Activated naive CD8-positive, alpha-beta T cell treated with anti-CD3 and anti-CD28 coated beads for 36 hours (primary cell): Measurements from ENCODE around the gene NUP153. TPM values are rescaled to one million over a fixed set of nuclear protein-coding genes. Genes with fewer than 3 reads are reported as not detected.
A peak's percentile ranks its signal among the peaks of the same experiment; 100 is the strongest.

Source experiments
- DNase-seq: peaks from one replicate; pipeline ENCODE4 v3.0.0; 2021
- H3K27ac Mint-ChIP-seq: one replicate; pipeline ENCODE4 v1.8.0; 2022; ENCODE audit warnings: mild to moderate bottlenecking, moderate library complexity, mixed read lengths
- H3K27me3 Mint-ChIP-seq: one replicate; pipeline ENCODE4 v1.8.0; 2022; ENCODE audit warnings: mild to moderate bottlenecking, mixed read lengths
- H3K36me3 Mint-ChIP-seq: one replicate; pipeline ENCODE4 v1.8.0; 2021; ENCODE audit warnings: mild to moderate bottlenecking, mixed read lengths
- H3K4me1 Mint-ChIP-seq: one replicate; pipeline ENCODE4 v1.8.0; 2021; ENCODE audit warnings: mixed read lengths
- H3K4me3 Mint-ChIP-seq: one replicate; pipeline ENCODE4 v1.8.0; 2022; ENCODE audit warnings: mild to moderate bottlenecking, moderate library complexity, mixed read lengths
- H3K9me3 Mint-ChIP-seq: one replicate; pipeline ENCODE4 v1.8.0; 2022; ENCODE audit warnings: mixed read lengths
- total RNA-seq, 2 experiments: library from RNA; stranded (reverse); gene quantifications; one replicate each; pipeline ENCODE4 v1.2.3, GENCODE V29; 2021

The NUP153 gene
- total RNA-seq, 2 experiments from 2014 or later = 93.2 to 97.2 TPM

- peaks cover 26% of the 10 kb centered on the region for H3K4me1 Mint-ChIP-seq
- DNase-seq = no peak
- no peak overlapping the region for H3K4me3 Mint-ChIP-seq
- no peaks in the 10 kb centered on the region for H3K27me3 Mint-ChIP-seq
- no peak overlapping the region for H3K27ac Mint-ChIP-seq
- no peaks in the 10 kb centered on the region for H3K9me3 Mint-ChIP-seq
- H3K36me3 Mint-ChIP-seq = peaks cover 48% of the 10 kb centered on the region
Observed at GRCh38 chr6:17622144-17622543, 84.6 kb downstream of the NUP153 start.

GRCh38 chr6:17621003-17621402 lies 85.7 kb downstream of the NUP153 start:
- no peak for DNase-seq
- H3K9me3 Mint-ChIP-seq = no peaks in the 10 kb centered on the region
- H3K4me3 Mint-ChIP-seq = no peak overlapping the region
- peak overlapping the region; percentile 30 for H3K27ac Mint-ChIP-seq
- peaks cover 53% of the 10 kb centered on the region for H3K36me3 Mint-ChIP-seq
- H3K27me3 Mint-ChIP-seq = no peaks in the 10 kb centered on the region
- peaks cover 26% of the 10 kb centered on the region for H3K4me1 Mint-ChIP-seq

GRCh38 chr6:17615794-17616193 lies 90.9 kb downstream of the NUP153 start:
- no peak for DNase-seq
- Mint-ChIP-seq H3K27me3 (no peaks in the 10 kb centered on the region), H3K4me3 (no peak overlapping the region), H3K9me3 (no peaks in the 10 kb centered on the region), H3K4me1 (peaks cover 16% of the 10 kb centered on the region), H3K27ac (no peak overlapping the region), H3K36me3 (peaks cover 39% of the 10 kb centered on the region)

- no peak overlapping the region for H3K4me3 Mint-ChIP-seq
- peak overlapping the region; percentile 73 for H3K27ac Mint-ChIP-seq
- peaks cover 13% of the 10 kb centered on the region for H3K36me3 Mint-ChIP-seq
- no peaks in the 10 kb centered on the region for H3K27me3 Mint-ChIP-seq
- no peak for DNase-seq
- H3K9me3 Mint-ChIP-seq = no peaks in the 10 kb centered on the region
- peaks cover 9% of the 10 kb centered on the region for H3K4me1 Mint-ChIP-seq
Observed at GRCh38 chr6:17612048-17612447, 94.7 kb downstream of the NUP153 start.

- Mint-ChIP-seq H3K4me1 (peaks cover 9% of the 10 kb centered on the region), H3K9me3 (no peaks in the 10 kb centered on the region), H3K27me3 (no peaks in the 10 kb centered on the region), H3K4me3 (no peak overlapping the region), H3K36me3 (peaks cover 14% of the 10 kb centered on the region), H3K27ac (no peak overlapping the region)
- no peak for DNase-seq
Observed at GRCh38 chr6:17610835-17611234, 95.9 kb downstream of the NUP153 start.

GRCh38 chr6:17606606-17607005 lies 100.1 kb downstream of the NUP153 start:
- H3K4me1 Mint-ChIP-seq = peaks cover 20% of the 10 kb centered on the region
- H3K9me3 Mint-ChIP-seq = no peaks in the 10 kb centered on the region
- H3K4me3 Mint-ChIP-seq = no peak overlapping the region
- no peak for DNase-seq
- peaks cover 14% of the 10 kb centered on the region for H3K36me3 Mint-ChIP-seq
- H3K27ac Mint-ChIP-seq = no peak overlapping the region
- H3K27me3 Mint-ChIP-seq = no peaks in the 10 kb centered on the region

- no peak overlapping the region for H3K27ac Mint-ChIP-seq
- H3K4me3 Mint-ChIP-seq = no peak overlapping the region
- H3K36me3 Mint-ChIP-seq = peaks cover 14% of the 10 kb centered on the region
- no peak for DNase-seq
- H3K27me3 Mint-ChIP-seq = no peaks in the 10 kb centered on the region
- peaks cover 29% of the 10 kb centered on the region for H3K4me1 Mint-ChIP-seq
- no peaks in the 10 kb centered on the region for H3K9me3 Mint-ChIP-seq
Observed at GRCh38 chr6:17602888-17603287, 103.8 kb downstream of the NUP153 start.

- H3K9me3 Mint-ChIP-seq = no peaks in the 10 kb centered on the region
- peaks cover 29% of the 10 kb centered on the region for H3K4me1 Mint-ChIP-seq
- H3K36me3 Mint-ChIP-seq = peaks cover 11% of the 10 kb centered on the region
- peak overlapping the region; percentile 70 for H3K27ac Mint-ChIP-seq
- no peak for DNase-seq
- H3K4me3 Mint-ChIP-seq = peak overlapping the region; percentile 83
- no peaks in the 10 kb centered on the region for H3K27me3 Mint-ChIP-seq
Observed at GRCh38 chr6:17601386-17601703, 105.4 kb downstream of the NUP153 start.

- Mint-ChIP-seq H3K27ac (peak overlapping the region; percentile 70), H3K4me1 (peaks cover 29% of the 10 kb centered on the region), H3K36me3 (peaks cover 9% of the 10 kb centered on the region), H3K9me3 (no peaks in the 10 kb centered on the region), H3K4me3 (peak overlapping the region; percentile 83), H3K27me3 (no peaks in the 10 kb centered on the region)
- peak; percentile 59 for DNase-seq
Observed at GRCh38 chr6:17600527-17601385, 106.0 kb downstream of the NUP153 start.

GRCh38 chr6:17599877-17600526 lies 106.7 kb downstream of the NUP153 start, which contains the start of gene FAM8A1:
Gene FAM8A1 (plus strand): TSS chr6:17600302. CDS start chr6:17600410, 108 bp downstream.
- Mint-ChIP-seq H3K27ac (peak within 1 kb of the TSS; percentile 74), H3K9me3 (no peaks in the 10 kb centered on the region), H3K4me3 (peak within 1 kb of the TSS; percentile 83), H3K36me3 (peaks cover 9% of the 10 kb centered on the region), H3K4me1 (peaks cover 29% of the 10 kb centered on the region), H3K27me3 (no peaks in the 10 kb centered on the region)
- peak; percentile 94 for DNase-seq

- H3K9me3 Mint-ChIP-seq = no peaks in the 10 kb centered on the region
- H3K27ac Mint-ChIP-seq = no peak overlapping the region
- H3K36me3 Mint-ChIP-seq = no peaks in the 10 kb centered on the region
- DNase-seq = no peak
- peaks cover 11% of the 10 kb centered on the region for H3K4me1 Mint-ChIP-seq
- H3K27me3 Mint-ChIP-seq = no peaks in the 10 kb centered on the region
- H3K4me3 Mint-ChIP-seq = no peak overlapping the region
Observed at GRCh38 chr6:17596085-17596484, 110.6 kb downstream of the NUP153 start.

GRCh38 chr6:17593246-17593645 lies 113.5 kb downstream of the NUP153 start:
- H3K27ac Mint-ChIP-seq = no peak overlapping the region
- H3K4me1 Mint-ChIP-seq = peaks cover 19% of the 10 kb centered on the region
- H3K36me3 Mint-ChIP-seq = no peaks in the 10 kb centered on the region
- H3K4me3 Mint-ChIP-seq = no peak overlapping the region
- H3K9me3 Mint-ChIP-seq = no peaks in the 10 kb centered on the region
- no peak for DNase-seq
- no peaks in the 10 kb centered on the region for H3K27me3 Mint-ChIP-seq

- H3K4me1 Mint-ChIP-seq = peaks cover 19% of the 10 kb centered on the region
- H3K27me3 Mint-ChIP-seq = no peaks in the 10 kb centered on the region
- no peak overlapping the region for H3K27ac Mint-ChIP-seq
- H3K9me3 Mint-ChIP-seq = no peaks in the 10 kb centered on the region
- H3K4me3 Mint-ChIP-seq = no peak overlapping the region
- DNase-seq = no peak
- no peaks in the 10 kb centered on the region for H3K36me3 Mint-ChIP-seq
Observed at GRCh38 chr6:17591287-17591686, 115.4 kb downstream of the NUP153 start.

- no peaks in the 10 kb centered on the region for H3K27me3 Mint-ChIP-seq
- no peaks in the 10 kb centered on the region for H3K9me3 Mint-ChIP-seq
- peaks cover 21% of the 10 kb centered on the region for H3K4me1 Mint-ChIP-seq
- DNase-seq = no peak
- no peak overlapping the region for H3K27ac Mint-ChIP-seq
- H3K36me3 Mint-ChIP-seq = no peaks in the 10 kb centered on the region
- no peak overlapping the region for H3K4me3 Mint-ChIP-seq
Observed at GRCh38 chr6:17589406-17590096, 117.2 kb downstream of the NUP153 start.

- no peaks in the 10 kb centered on the region for H3K9me3 Mint-ChIP-seq
- no peaks in the 10 kb centered on the region for H3K36me3 Mint-ChIP-seq
- no peak for DNase-seq
- H3K27ac Mint-ChIP-seq = no peak overlapping the region
- no peak overlapping the region for H3K4me3 Mint-ChIP-seq
- peaks cover 24% of the 10 kb centered on the region for H3K4me1 Mint-ChIP-seq
- H3K27me3 Mint-ChIP-seq = no peaks in the 10 kb centered on the region
Observed at GRCh38 chr6:17588011-17588410, 118.7 kb downstream of the NUP153 start.
